Head of caudate nucleus (tissue), 42 donors: ENCODE measurements around the gene KANSL1.
A peak's percentile ranks its signal among the peaks of the same experiment; 100 is the strongest.
"Not testable (repeated sequence)": the region's sequence is repeated elsewhere in the genome, so short reads cannot be mapped to it uniquely, and the experiment has no call there.

Experiments
- DNase-seq, 42 donors: peaks; one replicate each; pipeline versions ENCODE4 v3.0.0 to v3.0.0-alpha.2; 2020 to 2021; ENCODE audit warnings: mixed read lengths in 7 of 42
- intact Hi-C: fragments of 100-400 bp; cut with DNase I; formaldehyde crosslinking; loops from one replicate; pipeline ENCODE4 v1.15.0; 2022

Gene KANSL1, protein sequence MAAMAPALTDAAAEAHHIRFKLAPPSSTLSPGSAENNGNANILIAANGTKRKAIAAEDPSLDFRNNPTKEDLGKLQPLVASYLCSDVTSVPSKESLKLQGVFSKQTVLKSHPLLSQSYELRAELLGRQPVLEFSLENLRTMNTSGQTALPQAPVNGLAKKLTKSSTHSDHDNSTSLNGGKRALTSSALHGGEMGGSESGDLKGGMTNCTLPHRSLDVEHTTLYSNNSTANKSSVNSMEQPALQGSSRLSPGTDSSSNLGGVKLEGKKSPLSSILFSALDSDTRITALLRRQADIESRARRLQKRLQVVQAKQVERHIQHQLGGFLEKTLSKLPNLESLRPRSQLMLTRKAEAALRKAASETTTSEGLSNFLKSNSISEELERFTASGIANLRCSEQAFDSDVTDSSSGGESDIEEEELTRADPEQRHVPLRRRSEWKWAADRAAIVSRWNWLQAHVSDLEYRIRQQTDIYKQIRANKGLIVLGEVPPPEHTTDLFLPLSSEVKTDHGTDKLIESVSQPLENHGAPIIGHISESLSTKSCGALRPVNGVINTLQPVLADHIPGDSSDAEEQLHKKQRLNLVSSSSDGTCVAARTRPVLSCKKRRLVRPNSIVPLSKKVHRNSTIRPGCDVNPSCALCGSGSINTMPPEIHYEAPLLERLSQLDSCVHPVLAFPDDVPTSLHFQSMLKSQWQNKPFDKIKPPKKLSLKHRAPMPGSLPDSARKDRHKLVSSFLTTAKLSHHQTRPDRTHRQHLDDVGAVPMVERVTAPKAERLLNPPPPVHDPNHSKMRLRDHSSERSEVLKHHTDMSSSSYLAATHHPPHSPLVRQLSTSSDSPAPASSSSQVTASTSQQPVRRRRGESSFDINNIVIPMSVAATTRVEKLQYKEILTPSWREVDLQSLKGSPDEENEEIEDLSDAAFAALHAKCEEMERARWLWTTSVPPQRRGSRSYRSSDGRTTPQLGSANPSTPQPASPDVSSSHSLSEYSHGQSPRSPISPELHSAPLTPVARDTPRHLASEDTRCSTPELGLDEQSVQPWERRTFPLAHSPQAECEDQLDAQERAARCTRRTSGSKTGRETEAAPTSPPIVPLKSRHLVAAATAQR (N-terminal part only)

GRCh38 chr17:46193151-46193625 is at the start of gene KANSL1:
Gene KANSL1, minus strand, starts transcription at chr17:46193429. Its CDS starts 21,286 bp downstream, at chr17:46172143.
- intact Hi-C loops, result loop anchor here (5.0 kb wide), 3 partner anchors 56 to 191 kb away; no protein-coding TSS in a partner anchor
- peak; percentile 40 to 96 (median 90) for DNase-seq

DNA sequence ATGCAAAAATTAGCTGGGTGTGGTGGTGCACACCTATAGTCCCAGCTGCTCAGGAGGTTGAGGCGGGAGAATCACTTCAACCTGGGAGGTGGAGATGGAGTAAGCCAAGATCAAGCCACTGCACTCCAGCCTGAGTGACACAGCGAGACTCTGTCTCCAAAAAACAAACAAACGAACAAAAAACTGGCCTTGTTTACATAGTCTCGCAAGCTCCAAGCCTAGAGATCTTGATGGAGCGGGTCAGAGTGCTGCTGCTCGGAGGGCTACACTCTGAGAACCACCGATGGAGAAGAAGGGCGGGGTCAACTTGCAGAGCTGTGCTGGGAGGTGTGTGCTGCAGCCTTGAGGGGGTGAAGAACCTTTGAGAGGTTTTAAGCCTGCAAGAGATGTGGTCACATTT is 38.1 kb upstream of the KANSL1 start:
- DNase-seq, intact Hi-C loops: not testable (repeated sequence)

GRCh38 chr17:46225274-46225794 is 32.1 kb upstream of the KANSL1 start:
- peak; percentile 86 to 100 (median 96) for DNase-seq
- intact Hi-C loops, result not testable (repeated sequence)

- peak in 8 of 42 donors; percentile 9 to 53 (median 28) for DNase-seq
- intact Hi-C loops, result not testable (repeated sequence)
These were observed 31.6 kb upstream of the KANSL1 start for GRCh38 chr17:46224864-46225263.

GRCh38 chr17:46223041-46223440 is 29.8 kb upstream of the KANSL1 start:
- intact Hi-C loops, DNase-seq: not testable (repeated sequence)

- no peak for DNase-seq
- intact Hi-C loops, result no loop called here
These were observed 23.5 kb upstream of the KANSL1 start for GRCh38 chr17:46216682-46217081.

DNA sequence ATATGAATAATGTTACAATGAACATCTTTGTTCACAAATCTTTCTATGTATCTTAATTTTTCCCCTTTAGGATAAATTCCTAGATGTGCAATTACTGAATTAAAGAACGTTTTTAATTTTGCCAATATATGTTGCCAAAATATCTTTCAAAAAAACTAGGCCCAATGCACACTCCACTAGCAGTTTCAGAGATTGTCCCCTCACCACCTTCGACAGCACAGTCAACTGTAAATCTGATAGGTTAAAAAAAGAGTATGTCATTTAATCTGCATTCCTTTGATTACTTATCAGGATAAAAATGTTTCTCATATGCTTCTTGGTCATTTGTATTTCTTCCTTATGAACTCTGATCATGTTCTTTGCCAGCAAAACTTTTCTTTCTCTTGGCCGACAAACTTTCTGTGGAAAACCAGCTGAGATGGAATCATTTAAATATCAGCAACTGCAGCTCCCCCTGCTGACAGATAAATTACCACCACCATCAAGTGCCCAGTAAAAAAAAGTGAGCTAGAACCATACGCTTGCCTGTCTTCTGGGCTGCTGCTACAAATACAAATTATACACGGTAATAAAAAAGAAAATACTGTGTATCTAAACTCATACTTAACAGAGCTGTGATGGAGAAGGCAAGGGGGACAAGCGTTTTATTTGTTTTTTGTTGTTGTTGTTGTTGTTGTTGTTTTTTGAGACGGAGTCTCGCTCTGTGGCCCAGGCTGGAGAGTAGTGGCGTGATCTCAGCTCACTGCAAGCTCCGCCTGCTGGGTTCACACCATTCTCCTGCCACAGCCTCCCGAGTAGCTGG is 19.6 kb upstream of the KANSL1 start:
- peak in 37 of 42 donors; percentile 22 to 91 (median 70) for DNase-seq
- intact Hi-C loops, result loop anchor here (2.0 to 5.0 kb wide), 2 partner anchors 14 to 171 kb away; no protein-coding TSS in a partner anchor

DNA sequence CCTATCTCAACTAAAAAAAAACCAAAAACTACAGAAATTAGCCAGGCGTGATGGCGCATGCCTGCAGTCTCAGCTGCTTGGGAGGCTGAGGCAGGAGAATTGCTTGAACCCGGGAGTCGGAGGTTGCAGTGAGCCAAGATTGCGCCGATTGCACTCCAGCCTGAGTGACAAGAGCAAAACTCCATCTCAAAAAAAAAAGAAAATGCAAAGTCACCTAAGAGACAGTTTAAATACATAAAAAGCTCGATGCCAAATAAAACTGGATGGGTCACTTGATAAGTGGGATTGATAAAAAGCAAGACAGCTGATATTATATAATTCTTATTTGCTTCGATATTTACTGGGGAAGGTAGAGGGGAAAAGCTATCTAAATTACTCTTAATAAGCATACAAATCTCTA is 15.8 kb upstream of the KANSL1 start:
- intact Hi-C loops, result no loop called here
- DNase-seq, result no peak

- DNase-seq, result no peak
- intact Hi-C loops, result no loop called here
These were observed 12.7 kb upstream of the KANSL1 start for GRCh38 chr17:46205975-46206374.

DNA sequence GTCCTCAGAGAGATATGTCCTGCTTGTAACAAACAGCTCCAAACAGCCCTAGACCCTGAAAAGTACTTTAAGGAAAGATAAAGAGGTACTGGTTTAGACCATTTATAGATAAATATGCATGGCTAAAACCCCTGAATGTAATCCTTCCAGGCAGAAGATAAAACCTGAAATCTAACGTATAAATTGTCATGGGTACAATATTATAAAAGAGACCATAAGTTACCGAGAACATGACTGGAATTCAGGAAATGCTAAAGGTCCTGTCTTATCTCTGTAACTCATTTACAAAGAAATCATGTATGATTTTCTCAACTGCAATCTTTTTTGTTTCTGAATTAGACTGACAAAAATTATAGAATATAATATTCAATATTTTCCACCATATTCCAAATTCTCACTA is 9.2 kb upstream of the KANSL1 start:
- DNase-seq, result no peak
- intact Hi-C loops, result no loop called here

- intact Hi-C loops, result no loop called here
- no peak for DNase-seq
These were observed 8.3 kb upstream of the KANSL1 start for GRCh38 chr17:46201491-46201890.

GRCh38 chr17:46200197-46200596 is 7.0 kb upstream of the KANSL1 start:
- no peak for DNase-seq
- intact Hi-C loops, result no loop called here

DNA sequence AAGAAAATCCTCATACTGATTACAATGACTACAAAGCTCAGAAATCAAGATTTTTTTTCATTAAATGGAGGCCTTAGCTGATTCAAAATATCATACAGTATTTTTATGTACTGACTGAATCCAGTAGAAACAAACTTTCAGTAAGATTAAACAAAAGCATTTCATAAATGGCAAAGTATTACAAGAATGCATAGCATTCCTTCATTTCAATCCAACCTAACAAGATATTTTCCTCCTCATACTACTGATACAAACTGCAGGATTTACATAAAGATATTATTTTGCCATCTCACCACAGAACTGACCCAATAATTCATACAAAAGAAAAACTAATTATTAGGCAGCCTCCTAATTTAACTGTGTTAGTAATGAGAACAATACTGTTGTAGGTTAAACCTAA is 6.2 kb upstream of the KANSL1 start:
- intact Hi-C loops, result loop anchor here (2.0 kb wide), 1 partner anchor 13 kb away; no protein-coding TSS in a partner anchor
- no peak for DNase-seq

DNA sequence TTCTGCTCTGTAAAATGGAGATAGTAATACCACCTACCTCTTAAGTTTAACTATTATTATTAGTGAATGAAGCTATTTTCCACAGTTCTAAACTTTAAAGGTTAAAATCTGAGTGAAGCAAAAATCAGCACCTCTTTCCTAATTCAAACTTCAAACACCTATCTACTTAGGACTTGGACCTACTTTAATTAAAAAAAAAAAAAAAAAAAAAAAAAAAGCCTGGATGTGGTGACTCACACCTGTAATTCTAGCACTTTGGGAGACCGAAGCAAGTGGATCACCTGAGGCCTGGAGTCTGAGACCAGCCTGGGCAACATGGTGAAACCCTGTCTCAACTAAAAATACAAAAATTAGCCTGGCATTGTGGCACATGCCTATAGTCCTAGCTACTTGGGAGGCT is 5.0 kb upstream of the KANSL1 start:
- DNase-seq, result no peak
- intact Hi-C loops, result loop anchor here (2.0 kb wide), 1 partner anchor 15 kb away; no protein-coding TSS in a partner anchor

- intact Hi-C loops, result no loop called here
- peak in 1 of 42 donors; percentile 31 for DNase-seq
These were observed 4.3 kb upstream of the KANSL1 start for GRCh38 chr17:46197530-46197929.

DNA sequence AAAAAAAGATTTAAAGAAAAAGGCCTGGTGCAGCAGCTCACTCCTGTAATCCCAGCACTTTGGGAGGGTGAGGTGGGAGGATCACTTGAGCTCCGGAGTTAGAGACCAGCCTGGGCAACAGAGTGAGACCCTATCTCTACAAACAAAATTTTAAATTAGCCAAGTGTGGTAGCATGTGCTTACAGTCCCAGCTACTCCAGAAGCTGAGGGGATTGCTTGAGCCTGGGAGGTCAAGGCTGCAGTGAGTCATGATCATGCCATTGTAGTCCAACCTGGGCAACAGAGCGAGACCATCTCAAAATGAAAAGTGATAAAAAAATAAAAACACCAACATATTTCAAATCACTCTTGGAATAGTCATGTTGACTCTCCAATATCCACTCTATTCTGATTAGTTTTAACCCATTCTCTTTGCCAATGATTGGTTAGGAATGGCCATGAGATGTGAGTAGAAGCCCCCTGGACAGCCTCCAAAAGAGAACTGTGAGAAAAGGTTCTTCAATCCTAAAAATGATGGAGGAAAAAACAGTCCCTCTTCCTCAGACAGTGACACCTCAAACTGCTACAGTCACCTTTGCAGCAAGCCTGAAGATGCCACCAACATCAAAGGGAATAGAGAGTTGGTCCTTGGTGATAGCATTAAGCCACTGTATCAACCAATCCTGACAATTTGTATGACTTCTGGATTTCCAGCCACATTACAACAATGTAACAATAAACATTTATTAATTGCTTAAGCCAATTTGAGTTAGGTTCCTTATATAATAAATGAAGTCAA is 2.9 kb upstream of the KANSL1 start:
- intact Hi-C loops, result no loop called here
- peak in 1 of 42 donors; percentile 36 for DNase-seq

DNA sequence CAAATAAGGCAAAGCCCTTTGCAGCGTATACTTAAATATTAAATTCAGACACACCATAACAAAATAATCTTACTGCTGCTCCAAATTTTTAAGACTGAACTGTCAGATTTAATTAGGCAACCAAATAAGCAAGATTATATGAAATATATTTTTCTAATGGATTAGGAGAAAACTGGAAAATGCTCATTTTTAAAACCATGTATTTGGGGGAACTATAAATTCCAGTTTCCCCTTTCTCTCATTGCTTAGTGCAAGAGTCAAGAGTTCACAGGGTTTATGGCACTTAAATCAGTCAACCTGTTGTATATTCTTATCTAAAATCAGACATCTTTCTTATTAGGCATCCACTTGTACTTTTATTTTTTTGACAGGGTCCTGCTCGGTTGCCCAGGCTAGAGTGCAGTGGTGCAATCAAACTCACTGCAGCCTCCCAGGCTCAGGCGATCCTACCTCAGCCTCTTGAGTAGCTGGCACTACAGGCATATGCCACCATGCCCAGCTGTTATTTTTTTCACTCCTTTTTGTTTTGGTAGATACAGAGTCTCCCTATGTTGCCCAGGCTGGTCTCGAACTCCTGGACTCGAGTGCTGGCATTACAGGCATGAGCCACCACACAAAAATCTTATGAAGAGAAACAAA is 2.1 kb upstream of the KANSL1 start:
- intact Hi-C loops, result no loop called here
- DNase-seq, result peak in 1 of 42 donors; percentile 35
